HepG2 (cell line): ENCODE results near the gene ABCC10. TPM values are rescaled to one million over a fixed set of nuclear protein-coding genes. Genes with fewer than 3 reads are reported as not detected.
A peak's percentile ranks its signal among the peaks of the same experiment; 100 is the strongest.

Experiments used
- ATAC-seq: fragments of 200-7000 bp; cut with Tn5 transposase; 3 replicates; pipeline ENCODE4 v1.9.1; 2020; ENCODE audit warnings: mild to moderate bottlenecking, moderate library complexity
- BruUV-seq: library from RNA; stranded (reverse); fragments of 400-500 nt; replicated peaks from 2 replicates; lab custom pipeline; 2021; lab: Mats Ljungman, UMichigan
- CTCF ChIA-PET: fragments of 300-600 bp; formaldehyde crosslinking; extraction: SDS; loops from one replicate; lab custom pipeline; 2021; ENCODE audit warnings: low total read pairs, inconsistent platforms, low intra/inter-chr PET ratio; lab: Yijun Ruan, JAX
- POLR2A ChIA-PET: fragments of 350-600 bp; sonication (Branson Sonifier 250); formaldehyde crosslinking; loops from one replicate; lab custom pipeline; 2020; ENCODE audit warnings: antibody characterized with exemption, inconsistent platforms; lab: Yijun Ruan, JAX
- DNase-seq: peaks from one replicate; pipeline ENCODE4 v3.0.0-alpha.2; 2015; ENCODE audit warnings: low spot score
- FAIRE-seq: peaks from 3 replicates; lab custom pipeline; 2011; peaks lifted over from hg19 to GRCh38; lab: Jason Lieb, UNC
- H2AFZ ChIP-seq: one replicate; pipeline ENCODE4 v1.6.1; 2011; ENCODE audit warnings: low read length, inconsistent platforms
- H3K27ac ChIP-seq: fragments of 300-600 bp; 3 replicates; pipeline ENCODE4 v1.8.0; 2011; ENCODE audit warnings: mixed run types, mild to moderate bottlenecking, mixed read lengths, low read length, inconsistent platforms; ENCODE audit not compliant: insufficient read depth; ENCODE audit errors: extremely low read length
- H3K27me3 ChIP-seq, 2 experiments: fragments of 200-600 bp in 1 of 2; 2 replicates in 1 of 2; 3 replicates in 1 of 2; pipeline versions ENCODE4 v1.6.0 to v1.8.0; 2011; ENCODE audit warnings: low read length in 2 of 2, mild to moderate bottlenecking in 2 of 2, moderate library complexity in 2 of 2, inconsistent platforms in 1 of 2; ENCODE audit not compliant: insufficient read depth in 2 of 2, control insufficient read depth in 1 of 2
- H3K36me3 ChIP-seq, 2 experiments: fragments of 200-600 bp in 1 of 2; replicated peaks in 1 of 2; 2 replicates in 1 of 2; 3 replicates in 1 of 2; pipeline versions ENCODE4 v1.5.1 to v1.8.0; 2011; ENCODE audit warnings: low read length in 2 of 2, inconsistent platforms in 1 of 2; ENCODE audit not compliant: insufficient read depth in 2 of 2, control insufficient read depth in 1 of 2
- H3K4me1 ChIP-seq: 2 replicates; pipeline ENCODE4 v1.5.1; 2012; ENCODE audit warnings: low read length, inconsistent platforms; ENCODE audit not compliant: insufficient read depth
- H3K4me2 ChIP-seq: 2 replicates; pipeline ENCODE4 v1.6.0; 2011; ENCODE audit warnings: low read depth, low read length, inconsistent platforms
- H3K4me3 ChIP-seq, 3 experiments: fragments of 200-600 bp in 1 of 3; sonication (generic), shearing (Covaris generic) in 1 of 3; replicated peaks in 1 of 3; 2 replicates each; pipeline ENCODE4 v1.5.1; 2011 to 2016; ENCODE audit warnings: low read length in 3 of 3, inconsistent platforms in 2 of 3, low read depth in 2 of 3, mild to moderate bottlenecking in 2 of 3, control low read depth in 1 of 3, mixed read lengths in 1 of 3; ENCODE audit not compliant: insufficient read depth in 1 of 3
- H3K79me2 ChIP-seq: one replicate; pipeline ENCODE4 v1.6.1; 2011; ENCODE audit warnings: low read length, inconsistent platforms; ENCODE audit not compliant: insufficient read depth
- H3K9ac ChIP-seq: 2 replicates; pipeline ENCODE4 v1.6.0; 2011; ENCODE audit warnings: mild to moderate bottlenecking, low read depth, low read length, inconsistent platforms; ENCODE audit not compliant: insufficient read depth
- H3K9me3 ChIP-seq: 2 replicates; pipeline ENCODE4 v1.5.1; 2012; ENCODE audit warnings: mild to moderate bottlenecking, low read length
- H4K20me1 ChIP-seq: 2 replicates; pipeline ENCODE4 v1.6.0; 2011; ENCODE audit warnings: inconsistent platforms, mild to moderate bottlenecking, low read length, moderate library complexity; ENCODE audit not compliant: insufficient read depth
- AFF4 ChIP-seq: sonication (generic); formaldehyde crosslinking; IDR thresholded peaks from 2 replicates; pipeline ENCODE4 v1.4.0; 2020; ENCODE audit warnings: missing genetic modification reagents
- HNRNPK ChIP-seq: fragments of 200-400 bp; formaldehyde crosslinking; IDR thresholded peaks from 2 replicates; pipeline ENCODE4 v1.6.1; 2018; ENCODE audit warnings: low read length, low read depth, moderate library complexity, mild to moderate bottlenecking; ENCODE audit not compliant: poor library complexity, severe bottlenecking
- JDP2 ChIP-seq: sonication (generic); formaldehyde crosslinking; IDR thresholded peaks from 2 replicates; pipeline ENCODE4 v1.8.1; 2022; ENCODE audit warnings: missing genetic modification reagents, borderline replicate concordance
- MNT ChIP-seq: fragments of 450-650 bp; IDR thresholded peaks from 2 replicates; pipeline ENCODE4 v1.6.1; 2016
- MTA3 ChIP-seq: sonication (generic); formaldehyde crosslinking; IDR thresholded peaks from 2 replicates; pipeline ENCODE4 v1.4.0; 2020; ENCODE audit warnings: missing genetic modification reagents
- MYC ChIP-seq: sonication (generic); formaldehyde crosslinking; IDR thresholded peaks from 2 replicates; pipeline ENCODE4 v1.9.0; 2021; ENCODE audit warnings: missing genetic modification reagents, borderline replicate concordance
- PPARG ChIP-seq: conservative IDR thresholded peaks from 2 replicates; pipeline ENCODE4 v1.6.1; 2016; ENCODE audit warnings: missing biosample characterization, missing genetic modification reagents
- SALL1 ChIP-seq: sonication (generic); formaldehyde crosslinking; IDR thresholded peaks from 2 replicates; pipeline ENCODE4 v1.8.0; 2022; ENCODE audit warnings: mild to moderate bottlenecking, missing genetic modification reagents
- YEATS2 ChIP-seq: sonication (generic); formaldehyde crosslinking; IDR thresholded peaks from 2 replicates; pipeline ENCODE4 v1.4.0; 2020; ENCODE audit warnings: missing genetic modification reagents, borderline replicate concordance
- ZBTB1 ChIP-seq: sonication (generic); formaldehyde crosslinking; IDR thresholded peaks from 2 replicates; pipeline ENCODE4 v1.4.0; 2020; ENCODE audit warnings: missing genetic modification reagents, borderline replicate concordance
- ZMYM2 ChIP-seq: sonication (generic); formaldehyde crosslinking; IDR thresholded peaks from 2 replicates; pipeline ENCODE4 v1.8.0; 2022; ENCODE audit warnings: mild to moderate bottlenecking, missing genetic modification reagents
- ZNF138 ChIP-seq: sonication (generic); formaldehyde crosslinking; IDR thresholded peaks from 2 replicates; pipeline ENCODE4 v1.5.0; 2020; ENCODE audit warnings: mild to moderate bottlenecking, low read depth, missing genetic modification reagents
- ZNF232 ChIP-seq: sonication (generic); formaldehyde crosslinking; IDR thresholded peaks from 2 replicates; pipeline ENCODE4 v1.4.0; 2020; ENCODE audit warnings: missing genetic modification reagents, borderline replicate concordance
- WGBS: methylation state at CpG from one replicate; pipeline ENCODE4 v1.1.6; 2017; ENCODE audit warnings: low lambda C conversion rate; 5-methylcytosine and 5-hydroxymethylcytosine counted together
- in situ Hi-C: cut with HindIII; loops from 2 replicates; pipeline ENCODE4 v1.10.0; 2017; ENCODE audit warnings: low pct_unique_long_range_greater_than_20kb; ENCODE audit not compliant: extremely low pct_ligation_motif_present
- intact Hi-C: fragments of 100-400 bp; cut with micrococcal nuclease; formaldehyde crosslinking; loops from one replicate; pipeline ENCODE4 v1.10.0; 2022; ENCODE audit not compliant: unreplicated experiment
- polyA plus RNA-seq, 8 experiments: library from polyadenylated mRNA; depleted of rRNA in 3 of 8; stranded (reverse) in 7 of 8; unstranded in 1 of 8; fragments of >200 nt; fragmentation: Illumina TruSeq in 4 of 8; extraction: Trizol in 4 of 8; gene quantifications; 2 replicates each; pipeline versions ENCODE4 v1.2.1 to v1.2.3, GENCODE V29; 2011 to 2016; ENCODE audit warnings: low read depth in 4 of 8, missing spikeins in 1 of 8, mixed read lengths in 1 of 8; ENCODE audit not compliant: insufficient read depth in 1 of 8
- total RNA-seq, 5 experiments: library from RNA; depleted of rRNA; stranded (reverse); fragments of >200 nt; fragmentation: Illumina TruSeq; extraction: Trizol; gene quantifications; 2 replicates each; pipeline ENCODE4 v1.2.3, GENCODE V29; 2016; ENCODE audit warnings: low read depth in 1 of 5

Gene ABCC10
- total and polyA plus RNA-seq, 2 of the 13 experiments (the other 11 are each of a cell fraction or from before 2014, with no cell fraction given): 16.0 to 24.3 TPM

- in situ Hi-C loops: no loop called here
- ChIA-PET CTCF (interaction anchor here (4.7 kb wide), 1 partner anchor 44 kb away, joined by 53 read pairs; no protein-coding TSS in a partner anchor), POLR2A (interaction anchor here (0.7 kb wide), 1 partner anchor 16 kb away, joined by 4 read pairs; no protein-coding TSS in a partner anchor)
- H3K9ac ChIP-seq: no peak overlapping the region
- no TSS peak for BruUV-seq
- no peak for TF ChIP-seq ZNF232 (CRISPR knock-in tag)
- TF ChIP-seq JDP2 (CRISPR knock-in tag): no peak
- no peak for TF ChIP-seq YEATS2 (CRISPR knock-in tag)
- no peak for TF ChIP-seq SALL1 (CRISPR knock-in tag)
- TF ChIP-seq ZNF138: 0 out of 2 replicates have a peak, but pooled peaks have one; percentile 33
- H2AFZ ChIP-seq: no peak overlapping the region
- no peaks in the 10 kb centered on the region for H4K20me1 ChIP-seq
- peaks cover 20% of the 10 kb centered on the region for H3K4me1 ChIP-seq
- intact Hi-C loops: no loop called here
- H3K27me3 ChIP-seq: peaks cover 0 to 5% of the 10 kb centered on the region in 2 experiments; a peak in 2 of 5 replicates
- FAIRE-seq: no peak
- DNase-seq: no peak
- H3K4me2 ChIP-seq: no peak overlapping the region
- no peak overlapping the region for H3K4me3 ChIP-seq
- no peak for ATAC-seq
- no peaks in the 10 kb centered on the region for H3K79me2 ChIP-seq
- H3K27ac ChIP-seq: no peak overlapping the region
- peaks cover 18 to 29% of the 10 kb centered on the region in 2 experiments; a peak in 4 of 5 replicates for H3K36me3 ChIP-seq
- no peaks in the 10 kb centered on the region for H3K9me3 ChIP-seq
- over 99% methylated on average over 8 of the region's 8 CpGs for WGBS
These were observed 24.6 kb downstream of the ABCC10 start for GRCh38 chr6:43451939-43452338.

- intact Hi-C loops: no loop called here
- TF ChIP-seq MNT (no peak), ZBTB1 (CRISPR knock-in tag) (no peak), ZMYM2 (no peak), MYC (CRISPR knock-in tag) (no peak), AFF4 (no peak), PPARG (CRISPR knock-in tag) (no peak), MTA3 (no peak), HNRNPK (no peak)
These were observed 25.6 kb downstream of the ABCC10 start for GRCh38 chr6:43452896-43453295.

More at GRCh38 chr6:43452896-43453295, 25.6 kb downstream of the ABCC10 start:
- BruUV-seq: no TSS peak
- Histone ChIP-seq H3K27me3 (peaks cover 0 to 5% of the 10 kb centered on the region in 2 experiments; a peak in 2 of 5 replicates), H3K4me1 (peaks cover 26% of the 10 kb centered on the region), H3K4me3 (no peak overlapping the region), H3K9ac (no peak overlapping the region), H3K36me3 (peaks cover 13 to 25% of the 10 kb centered on the region in 2 experiments; a peak in 3 of 5 replicates), H3K9me3 (no peaks in the 10 kb centered on the region), H3K27ac (no peak overlapping the region), H2AFZ (no peak overlapping the region), H3K79me2 (no peaks in the 10 kb centered on the region), H4K20me1 (no peaks in the 10 kb centered on the region), H3K4me2 (no peak overlapping the region)
- 98% methylated on average over 4 of the region's 4 CpGs for WGBS
- DNase-seq (no peak), ATAC-seq (no peak), FAIRE-seq (no peak)
- ChIA-PET POLR2A (no interaction called here), CTCF (interaction anchor here (4.0 to 4.7 kb wide), 2 partner anchors 43 to 54 kb away, joined by 39 to 53 read pairs; no protein-coding TSS in a partner anchor)
- in situ Hi-C loops: no loop called here
